PFSK-1 (cell line): Measurements from ENCODE around the gene MBOAT7.

Experiments
- POLR2AphosphoS5 ChIP-seq: IDR thresholded peaks from 2 replicates; pipeline ENCODE4 v1.6.1; 2012; ENCODE audit warnings: low read depth, mild to moderate bottlenecking, control low read depth, low read length, moderate library complexity
- SIN3A ChIP-seq: IDR thresholded peaks from 2 replicates; pipeline ENCODE4 v1.6.1; 2012; ENCODE audit warnings: mild to moderate bottlenecking, low read length, moderate library complexity, borderline replicate concordance; ENCODE audit not compliant: insufficient read depth
- TAF1 ChIP-seq: IDR thresholded peaks from 2 replicates; pipeline ENCODE4 v1.6.1; 2012; ENCODE audit warnings: low read length, control low read depth, borderline replicate concordance; ENCODE audit not compliant: insufficient read depth

GRCh38 chr19:54188215-54188871, 1.0 kb downstream of the MBOAT7 start:
- TF ChIP-seq POLR2AphosphoS5 (no peak), TAF1 (no peak), SIN3A (no peak)
